MCF 10A (cell line): ENCODE measurements around the gene ANP32D. TPM values are rescaled to one million over a fixed set of nuclear protein-coding genes. Genes with fewer than 3 reads are reported as not detected.
"Not testable (repeated sequence)": the region's sequence is repeated elsewhere in the genome, so short reads cannot be mapped to it uniquely, and the experiment has no call there.

Experiments
- Bru-seq: library from RNA; stranded (reverse); fragments of 400-500 nt; gene quantifications from one replicate; lab custom pipeline; 2021; lab: Mats Ljungman, UMichigan
- BruChase-seq, 2 experiments: library from RNA; stranded (reverse); fragments of 400-500 nt; gene quantifications; one replicate each; lab custom pipeline; 2021; lab: Mats Ljungman, UMichigan
- BruUV-seq: library from RNA; stranded (reverse); fragments of 400-500 nt; replicated peaks from 2 replicates; lab custom pipeline; 2021; lab: Mats Ljungman, UMichigan
- CTCF ChIA-PET: fragments of 300-600 bp; sonication (Branson Sonifier 250); formaldehyde crosslinking; extraction: SDS; loops from one replicate; lab custom pipeline; 2021; ENCODE audit warnings: antibody characterized with exemption, inconsistent platforms; lab: Yijun Ruan, JAX
- POLR2A ChIA-PET: fragments of 300-600, 350-650 bp; sonication (Branson Sonifier 250); formaldehyde crosslinking; extraction: SDS; loops from one replicate; lab custom pipeline; 2020; ENCODE audit warnings: antibody characterized with exemption, inconsistent platforms; lab: Yijun Ruan, JAX
- DNase-seq: peaks from one replicate; pipeline ENCODE4 v3.0.0-alpha.2; 2018; ENCODE audit not compliant: unreplicated experiment
- H3K27ac Mint-ChIP-seq: one replicate; pipeline ENCODE4 v1.8.0; 2022; ENCODE audit warnings: mild to moderate bottlenecking, low read depth, mixed read lengths; ENCODE audit not compliant: unreplicated experiment
- H3K27me3 Mint-ChIP-seq: one replicate; pipeline ENCODE4 v1.8.0; 2022; ENCODE audit warnings: mixed read lengths; ENCODE audit not compliant: insufficient read depth, unreplicated experiment
- H3K36me3 Mint-ChIP-seq: one replicate; pipeline ENCODE4 v1.8.0; 2022; ENCODE audit warnings: mild to moderate bottlenecking, moderate library complexity, mixed read lengths; ENCODE audit not compliant: insufficient read depth, unreplicated experiment
- H3K4me1 Mint-ChIP-seq: one replicate; pipeline ENCODE4 v1.8.0; 2022; ENCODE audit warnings: mixed read lengths; ENCODE audit not compliant: insufficient read depth, unreplicated experiment
- H3K4me3 Mint-ChIP-seq: one replicate; pipeline ENCODE4 v1.8.0; 2022; ENCODE audit warnings: mild to moderate bottlenecking, moderate library complexity, mixed read lengths; ENCODE audit not compliant: unreplicated experiment
- H3K9me3 Mint-ChIP-seq: one replicate; pipeline ENCODE4 v1.8.0; 2022; ENCODE audit warnings: mixed read lengths; ENCODE audit not compliant: unreplicated experiment
- intact Hi-C: fragments of 100-400 bp; cut with micrococcal nuclease; formaldehyde crosslinking; loops from 2 replicates; pipeline ENCODE4 v1.14.1; 2022
- long read RNA-seq: library from polyadenylated mRNA; stranded (forward); transcript quantifications from one replicate; pipeline ENCODE4 v2.0.0, GENCODE V29; 2022
- total RNA-seq: library from RNA; stranded (reverse); gene quantifications from 2 replicates; pipeline ENCODE4 v1.2.3, GENCODE V29; 2022
- TF ChIP-seq, protein P1 (sequence below): fragments of 200-600 bp; IDR thresholded peaks from one replicate; pipeline ENCODE4 v1.8.0; 2022; ENCODE audit warnings: antibody characterized with exemption, mild to moderate bottlenecking; ENCODE audit not compliant: unreplicated experiment

The ANP32D gene
- total RNA-seq (not detected in 2 replicates), Bru-seq, nascent RNA (not detected), BruChase-seq, experiment 1, labeled RNA remaining after a 6-hour chase (not detected), BruChase-seq, experiment 2, labeled RNA remaining after a 2-hour chase (not detected)
- long read RNA-seq = 0 reads

DNA sequence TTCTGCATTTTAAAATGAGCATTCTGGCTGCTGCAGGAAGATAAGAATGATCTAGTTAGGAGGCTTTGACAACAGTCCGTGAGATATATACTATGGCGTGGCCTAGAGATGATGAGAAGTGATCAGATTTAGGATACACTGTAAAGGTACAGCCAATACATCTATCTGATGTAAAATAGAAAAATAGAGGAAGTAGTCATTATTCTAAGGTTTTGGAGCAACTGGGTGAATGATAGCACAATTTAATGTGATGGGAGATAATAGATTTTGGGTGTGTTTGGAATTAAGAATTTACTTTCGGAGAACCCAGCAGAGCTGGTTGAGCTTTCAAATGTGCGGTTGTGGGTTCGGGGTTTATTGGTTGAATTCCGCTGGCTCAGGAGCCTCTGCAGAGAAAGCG, at the start of gene ANP32D:
Gene ANP32D, plus strand, starts transcription at position 301 of the 400 bp plus-strand sequence. CDS start 106 bp downstream, outside the sequence.
- intact Hi-C loops = loop anchor here (2.0 kb wide), 1 partner anchor 39 kb away; no protein-coding TSS in a partner anchor
- Mint-ChIP-seq H3K9me3 (peaks cover 33% of the 10 kb centered on the region), H3K4me1 (no peaks in the 10 kb centered on the region), H3K36me3 (no peaks in the 10 kb centered on the region), H3K4me3 (no peak within 1 kb of the TSS), H3K27ac (no peak within 1 kb of the TSS), H3K27me3 (peaks cover 9% of the 10 kb centered on the region)
- ChIA-PET CTCF (no interaction called here), POLR2A (interaction anchor here (1.0 kb wide), 1 partner anchor 8 kb away, joined by 3 read pairs; no protein-coding TSS in a partner anchor)
- TF ChIP-seq, protein P1, sequence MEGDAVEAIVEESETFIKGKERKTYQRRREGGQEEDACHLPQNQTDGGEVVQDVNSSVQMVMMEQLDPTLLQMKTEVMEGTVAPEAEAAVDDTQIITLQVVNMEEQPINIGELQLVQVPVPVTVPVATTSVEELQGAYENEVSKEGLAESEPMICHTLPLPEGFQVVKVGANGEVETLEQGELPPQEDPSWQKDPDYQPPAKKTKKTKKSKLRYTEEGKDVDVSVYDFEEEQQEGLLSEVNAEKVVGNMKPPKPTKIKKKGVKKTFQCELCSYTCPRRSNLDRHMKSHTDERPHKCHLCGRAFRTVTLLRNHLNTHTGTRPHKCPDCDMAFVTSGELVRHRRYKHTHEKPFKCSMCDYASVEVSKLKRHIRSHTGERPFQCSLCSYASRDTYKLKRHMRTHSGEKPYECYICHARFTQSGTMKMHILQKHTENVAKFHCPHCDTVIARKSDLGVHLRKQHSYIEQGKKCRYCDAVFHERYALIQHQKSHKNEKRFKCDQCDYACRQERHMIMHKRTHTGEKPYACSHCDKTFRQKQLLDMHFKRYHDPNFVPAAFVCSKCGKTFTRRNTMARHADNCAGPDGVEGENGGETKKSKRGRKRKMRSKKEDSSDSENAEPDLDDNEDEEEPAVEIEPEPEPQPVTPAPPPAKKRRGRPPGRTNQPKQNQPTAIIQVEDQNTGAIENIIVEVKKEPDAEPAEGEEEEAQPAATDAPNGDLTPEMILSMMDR = no peak
- no peak for DNase-seq
- BruUV-seq = no TSS peak

DNA sequence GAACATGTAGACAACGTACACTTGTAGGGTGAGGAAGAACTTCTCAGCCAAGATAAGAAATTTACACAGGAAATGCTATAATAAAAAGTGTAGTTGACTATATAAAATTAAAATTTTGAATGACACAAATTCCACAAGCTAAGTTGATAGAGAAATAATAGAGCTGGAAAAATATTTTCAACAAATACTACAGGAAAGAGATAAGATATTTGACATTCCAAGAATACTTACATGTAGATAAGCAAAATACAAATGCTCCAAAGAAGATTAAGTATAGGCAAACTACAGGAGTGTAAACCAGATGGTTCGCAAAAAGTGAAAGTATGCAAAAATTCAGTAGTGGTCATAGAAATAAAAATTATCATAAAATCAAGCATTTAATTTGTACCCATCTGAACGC, 49.2 kb upstream of the ANP32D start:
- CTCF ChIA-PET = no interaction called here
- no peaks in the 10 kb centered on the region for H3K4me1 Mint-ChIP-seq
- H3K4me3 Mint-ChIP-seq = no peak overlapping the region
- intact Hi-C loops = no loop called here
- no peak for DNase-seq
- TF ChIP-seq, protein P1 = no peak
- no TSS peak for BruUV-seq
- H3K9me3 Mint-ChIP-seq = peaks cover 5% of the 10 kb centered on the region
- POLR2A ChIA-PET = no interaction called here
- peaks cover 99% of the 10 kb centered on the region for H3K27me3 Mint-ChIP-seq
- no peaks in the 10 kb centered on the region for H3K36me3 Mint-ChIP-seq
- H3K27ac Mint-ChIP-seq = no peak overlapping the region

DNA sequence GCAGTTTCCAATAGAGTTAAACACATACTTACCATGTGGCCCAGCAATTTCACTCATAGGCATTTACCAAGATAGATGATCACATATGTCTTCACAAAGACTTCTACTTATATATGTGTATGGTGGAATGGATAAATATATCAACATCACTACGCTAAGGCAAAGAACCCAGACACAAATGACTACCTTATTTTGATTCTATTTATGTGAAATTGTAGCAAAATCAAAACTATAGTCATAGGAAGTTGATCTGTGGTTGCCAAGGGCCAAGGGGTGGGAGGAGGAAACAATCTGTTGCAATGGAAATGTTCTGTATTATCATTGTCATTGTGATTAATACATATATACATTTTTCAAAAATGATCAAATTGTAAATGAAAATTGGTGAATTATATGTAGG, 47.7 kb upstream of the ANP32D start:
- no peak for DNase-seq
- TF ChIP-seq, protein P1 = no peak
- Mint-ChIP-seq H3K4me3 (no peak overlapping the region), H3K27ac (no peak overlapping the region), H3K9me3 (peaks cover 10% of the 10 kb centered on the region), H3K36me3 (no peaks in the 10 kb centered on the region), H3K4me1 (no peaks in the 10 kb centered on the region), H3K27me3 (peaks cover 99% of the 10 kb centered on the region)
- CTCF ChIA-PET = no interaction called here
- POLR2A ChIA-PET = interaction anchor here (0.6 to 0.7 kb wide), 2 partner anchors 10 to 11 kb away, joined by 3 read pairs; no protein-coding TSS in a partner anchor
- intact Hi-C loops = no loop called here
- BruUV-seq = no TSS peak

DNA sequence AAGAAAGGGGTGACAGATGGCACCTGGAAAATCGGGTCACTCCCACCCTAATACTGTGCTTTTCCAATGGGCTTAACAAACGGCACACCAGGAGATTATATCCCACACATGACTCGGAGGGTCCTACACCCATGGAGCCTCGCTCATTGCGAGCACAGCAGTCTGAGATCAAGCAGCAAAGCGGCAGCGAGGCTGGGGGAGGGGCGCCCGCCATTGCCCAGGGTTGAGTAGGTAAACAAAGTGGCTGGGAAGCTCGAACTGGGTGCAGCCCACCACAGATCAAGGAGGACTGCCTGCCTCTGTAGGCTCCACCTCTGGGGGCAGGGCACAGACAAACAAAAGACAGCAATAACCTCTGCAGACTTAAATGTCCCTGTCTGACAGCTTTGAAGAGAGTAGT, 38.3 kb upstream of the ANP32D start:
- H3K36me3 Mint-ChIP-seq, intact Hi-C loops, CTCF ChIA-PET, H3K4me1 Mint-ChIP-seq, BruUV-seq, H3K4me3 Mint-ChIP-seq, DNase-seq, H3K27ac Mint-ChIP-seq: not testable (repeated sequence)
- POLR2A ChIA-PET = interaction anchor here (0.6 kb wide), 1 partner anchor 8 kb away, joined by 3 read pairs; no protein-coding TSS in a partner anchor
- Mint-ChIP-seq H3K27me3 (peaks cover 63% of the 10 kb centered on the region), H3K9me3 (peaks cover 12% of the 10 kb centered on the region)
